ENCODE results near the gene VIT.

GRCh38 chr2:36692121-36692520, 4.4 kb upstream of the VIT start:
- no peak for TF ChIP-seq CTCF (IDR thresholded peaks at IDR 0.05)
- no peak for TF ChIP-seq POLR2A (IDR thresholded peaks at IDR 0.05)
